Measurements from ENCODE around the gene MON2. TPM values are rescaled to one million over a fixed set of nuclear protein-coding genes. Genes with fewer than 3 reads are reported as not detected.
A peak's percentile ranks its signal among the peaks of the same experiment; 100 is the strongest.

The MON2 gene
- total and polyA plus RNA-seq, 2 of the 8 experiments (the other 6 are each of a cell fraction or from before 2014, with no cell fraction given) = 3.8 to 21.8 TPM

DNA sequence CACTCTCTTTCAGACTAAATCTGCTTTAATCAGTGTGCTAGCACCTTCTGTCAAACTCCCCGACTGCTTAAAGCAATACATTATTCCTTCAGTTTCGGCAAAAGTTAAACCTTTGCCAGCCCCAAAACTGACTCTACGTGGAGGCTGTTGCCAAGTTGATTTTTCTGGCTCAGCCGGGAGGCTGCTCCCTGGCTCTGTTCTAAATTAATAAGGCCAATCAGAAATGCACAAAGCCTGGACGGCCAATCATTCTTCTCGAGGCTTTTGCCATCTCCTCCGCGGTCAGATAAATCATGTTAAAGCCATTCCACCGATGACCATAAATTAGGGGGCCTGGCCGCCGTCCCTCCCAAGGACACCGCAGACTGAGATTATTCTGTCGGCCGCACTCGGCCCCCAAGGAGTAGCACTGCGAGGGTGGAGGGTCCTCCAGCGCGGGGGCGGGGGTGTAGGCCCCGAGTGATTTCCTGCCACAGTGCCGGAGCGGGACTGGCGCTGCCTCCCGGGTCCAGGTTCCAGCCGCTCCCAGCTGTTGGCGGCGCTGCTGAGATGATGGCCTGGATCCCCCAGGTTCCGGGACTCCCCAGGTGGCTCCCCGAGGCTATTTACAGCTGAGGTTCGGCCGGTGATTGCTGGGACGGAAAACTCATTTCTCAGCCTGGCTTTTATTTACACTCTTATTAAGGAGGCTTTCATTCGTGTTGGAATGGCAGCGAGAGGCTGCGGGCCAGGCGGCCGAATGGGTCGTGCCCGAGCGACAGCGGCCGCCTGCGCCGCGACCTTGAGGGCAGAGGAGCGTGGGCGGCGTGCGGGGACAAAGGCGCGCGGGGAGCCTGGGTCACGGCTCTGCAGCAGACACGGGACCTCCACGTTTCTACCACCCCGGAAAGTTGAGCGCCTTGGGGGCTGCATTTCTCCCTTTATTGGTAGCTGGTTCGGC lies 165.1 kb downstream of the MON2 start (continued):
- TF ChIP-seq JUND (IDR thresholded peaks at IDR 0.05; ENCODE audit: low read length) (no peak), TAF7 (optimal IDR thresholded peaks at IDR 0.05; ENCODE audit: borderline replicate concordance, low read depth, low read length) (no peak), EP300 (IDR thresholded peaks at IDR 0.05; ENCODE audit: borderline replicate concordance in 1 of 2, low read depth in 2 of 2, low read length in 2 of 2) (no peak), PHF8 (conservative IDR thresholded peaks at IDR 0.05; ENCODE audit: low read depth, low read length) (no peak), GTF2F1 (IDR thresholded peaks at IDR 0.05; ENCODE audit: borderline replicate concordance, low read depth, low read length) (no peak), POU5F1 (IDR thresholded peaks at IDR 0.05; ENCODE audit: low read depth, low read length) (no peak), CBX8 (IDR thresholded peaks at IDR 0.05; ENCODE audit: borderline replicate concordance, low read depth, low read length) (no peak), HDAC2 (IDR thresholded peaks at IDR 0.05; ENCODE audit: borderline replicate concordance in 1 of 2, low read depth in 2 of 2, low read length in 2 of 2) (0 out of 4 replicates have a peak, but pooled peaks of 1 of the 2 experiments have one; percentile 67), RXRA (IDR thresholded peaks at IDR 0.05; ENCODE audit: insufficient read depth, low read depth, low read length) (no peak), TCF12 (IDR thresholded peaks at IDR 0.05; ENCODE audit: low read depth, low read length) (no peak), ASH2L (IDR thresholded peaks at IDR 0.05; ENCODE audit: low read length) (peak; percentile 77), RAD21 (IDR thresholded peaks at IDR 0.05 in 1 of 2, conservative IDR thresholded peaks at IDR 0.05 in 1 of 2; ENCODE audit: low read depth in 2 of 2, low read length in 2 of 2) (peak; percentile 40 to 56; a peak in 3 of 4 replicates), MAFK (IDR thresholded peaks at IDR 0.05; ENCODE audit: low read depth, low read length) (no peak), BACH1 (IDR thresholded peaks at IDR 0.05; ENCODE audit: low read length) (no peak), CTBP2 (IDR thresholded peaks at IDR 0.05; ENCODE audit: borderline replicate concordance, insufficient read depth, insufficient read length, low read length) (no peak)
- TF ChIP-seq, protein P1, sequence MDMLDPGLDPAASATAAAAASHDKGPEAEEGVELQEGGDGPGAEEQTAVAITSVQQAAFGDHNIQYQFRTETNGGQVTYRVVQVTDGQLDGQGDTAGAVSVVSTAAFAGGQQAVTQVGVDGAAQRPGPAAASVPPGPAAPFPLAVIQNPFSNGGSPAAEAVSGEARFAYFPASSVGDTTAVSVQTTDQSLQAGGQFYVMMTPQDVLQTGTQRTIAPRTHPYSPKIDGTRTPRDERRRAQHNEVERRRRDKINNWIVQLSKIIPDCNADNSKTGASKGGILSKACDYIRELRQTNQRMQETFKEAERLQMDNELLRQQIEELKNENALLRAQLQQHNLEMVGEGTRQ (IDR thresholded peaks at IDR 0.05; ENCODE audit: low read length) = no peak
- TF ChIP-seq, protein P2, sequence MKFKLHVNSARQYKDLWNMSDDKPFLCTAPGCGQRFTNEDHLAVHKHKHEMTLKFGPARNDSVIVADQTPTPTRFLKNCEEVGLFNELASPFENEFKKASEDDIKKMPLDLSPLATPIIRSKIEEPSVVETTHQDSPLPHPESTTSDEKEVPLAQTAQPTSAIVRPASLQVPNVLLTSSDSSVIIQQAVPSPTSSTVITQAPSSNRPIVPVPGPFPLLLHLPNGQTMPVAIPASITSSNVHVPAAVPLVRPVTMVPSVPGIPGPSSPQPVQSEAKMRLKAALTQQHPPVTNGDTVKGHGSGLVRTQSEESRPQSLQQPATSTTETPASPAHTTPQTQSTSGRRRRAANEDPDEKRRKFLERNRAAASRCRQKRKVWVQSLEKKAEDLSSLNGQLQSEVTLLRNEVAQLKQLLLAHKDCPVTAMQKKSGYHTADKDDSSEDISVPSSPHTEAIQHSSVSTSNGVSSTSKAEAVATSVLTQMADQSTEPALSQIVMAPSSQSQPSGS (IDR thresholded peaks at IDR 0.05; ENCODE audit: low read length) = no peak
- TF ChIP-seq, protein P3, sequence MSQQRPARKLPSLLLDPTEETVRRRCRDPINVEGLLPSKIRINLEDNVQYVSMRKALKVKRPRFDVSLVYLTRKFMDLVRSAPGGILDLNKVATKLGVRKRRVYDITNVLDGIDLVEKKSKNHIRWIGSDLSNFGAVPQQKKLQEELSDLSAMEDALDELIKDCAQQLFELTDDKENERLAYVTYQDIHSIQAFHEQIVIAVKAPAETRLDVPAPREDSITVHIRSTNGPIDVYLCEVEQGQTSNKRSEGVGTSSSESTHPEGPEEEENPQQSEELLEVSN (IDR thresholded peaks at IDR 0.05) = no peak
